Fibroblast of the aortic adventitia (primary cell): ENCODE data around the gene ARHGAP11A. TPM values are rescaled to one million over a fixed set of nuclear protein-coding genes. Genes with fewer than 3 reads are reported as not detected.
A peak's percentile ranks its signal among the peaks of the same experiment; 100 is the strongest.

Source experiments
- DNase-seq: peaks from one replicate; pipeline ENCODE4 v3.0.0-alpha.2; 2010; ENCODE audit warnings: low read depth
- H3K4me3 ChIP-seq: 2 replicates; pipeline ENCODE4 v1.5.1; 2011; ENCODE audit warnings: low read depth, mild to moderate bottlenecking, control low read depth, low read length, moderate library complexity
- CTCF ChIP-seq: IDR thresholded peaks from 2 replicates; pipeline ENCODE4 v1.5.1; 2011; ENCODE audit warnings: mild to moderate bottlenecking, low read length, control low read depth, inconsistent platforms; ENCODE audit not compliant: insufficient read depth
- total RNA-seq: library from RNA; depleted of rRNA; stranded (reverse); fragments of >200 nt; gene quantifications from 2 replicates; pipeline ENCODE4 v1.2.3, GENCODE V29; 2012; ENCODE audit warnings: low replicate concordance

ARHGAP11A gene
- total RNA-seq, 1 donor, result 33.9 TPM

- no peak for DNase-seq
- no peak for TF ChIP-seq CTCF
- H3K4me3 ChIP-seq, result no peak overlapping the region
Observed at GRCh38 chr15:32657941-32658340, 42.6 kb downstream of the ARHGAP11A start.

GRCh38 chr15:32659340-32660155, 44.2 kb downstream of the ARHGAP11A start:
- peak; percentile 26 for TF ChIP-seq CTCF
- DNase-seq, result peak; percentile 78
- H3K4me3 ChIP-seq, result no peak overlapping the region

- TF ChIP-seq CTCF, result no peak
- H3K4me3 ChIP-seq, result no peak overlapping the region
- no peak for DNase-seq
Observed at GRCh38 chr15:32663671-32664070, 48.4 kb downstream of the ARHGAP11A start.

- no peak overlapping the region for H3K4me3 ChIP-seq
- TF ChIP-seq CTCF, result no peak
- DNase-seq, result peak; percentile 43
Observed at GRCh38 chr15:32664796-32665195, 49.5 kb downstream of the ARHGAP11A start.

GRCh38 chr15:32667321-32667720, 52.0 kb downstream of the ARHGAP11A start:
- no peak for DNase-seq
- H3K4me3 ChIP-seq, result no peak overlapping the region
- TF ChIP-seq CTCF, result no peak

- no peak for DNase-seq
- no peak overlapping the region for H3K4me3 ChIP-seq
- TF ChIP-seq CTCF, result no peak
Observed at GRCh38 chr15:32668942-32669341, 53.6 kb downstream of the ARHGAP11A start.
